ENCODE measurements around the gene NOXRED1.

NOXRED1 gene

GRCh38 chr14:77346495-77346894 lies 76.8 kb downstream of the NOXRED1 start:
- no peak for DNase-seq
- peaks cover 3% of the 10 kb centered on the region for H3K36me3 ChIP-seq (replicated peaks)
- no peak overlapping the region for H3K4me3 ChIP-seq (ENCODE audit: low read depth, low read length)
- no peak for TF ChIP-seq CTCF (IDR thresholded peaks at IDR 0.05; ENCODE audit: low read depth, low read length, missing control alignments)
- in situ Hi-C loops (cut with HindIII; ENCODE audit: low pct_ligation_motif_present, low sequenced_read_pairs), result no loop called here
- no peaks in the 10 kb centered on the region for H3K27me3 ChIP-seq (replicated peaks)
- no peak overlapping the region for H3K27ac ChIP-seq

GRCh38 chr14:77344377-77344996 lies 78.8 kb downstream of the NOXRED1 start:
- H3K36me3 ChIP-seq (replicated peaks), result peaks cover 10% of the 10 kb centered on the region
- H3K27ac ChIP-seq, result no peak overlapping the region
- in situ Hi-C loops (cut with HindIII; ENCODE audit: low pct_ligation_motif_present, low sequenced_read_pairs), result no loop called here
- no peak for TF ChIP-seq CTCF (IDR thresholded peaks at IDR 0.05; ENCODE audit: low read depth, low read length, missing control alignments)
- H3K27me3 ChIP-seq (replicated peaks), result no peaks in the 10 kb centered on the region
- no peak overlapping the region for H3K4me3 ChIP-seq (ENCODE audit: low read depth, low read length)
- no peak for DNase-seq
